Thyroid gland (tissue), 4 donors: ENCODE results near the gene PCP2.

Experiments used
- POLR2A ChIP-seq, 2 donors: fragments of 450-650 bp; IDR thresholded peaks; one replicate each; pipeline ENCODE4 v1.6.1; 2017; ENCODE audit warnings: antibody characterized with exemption in 2 of 2, mild to moderate bottlenecking in 2 of 2, moderate library complexity in 1 of 2
- TF ChIP-seq, protein P1 (sequence below), 6 experiments: fragments of 200-600 bp in 3 of 6; fragments of 450-650 bp in 3 of 6; sonication (generic) in 3 of 6; IDR thresholded peaks; one replicate each; pipeline ENCODE4 v1.5.1; 2016 to 2019; ENCODE audit warnings: antibody characterized with exemption in 6 of 6, mild to moderate bottlenecking in 2 of 6, inconsistent platforms in 1 of 6, moderate library complexity in 1 of 6

DNA sequence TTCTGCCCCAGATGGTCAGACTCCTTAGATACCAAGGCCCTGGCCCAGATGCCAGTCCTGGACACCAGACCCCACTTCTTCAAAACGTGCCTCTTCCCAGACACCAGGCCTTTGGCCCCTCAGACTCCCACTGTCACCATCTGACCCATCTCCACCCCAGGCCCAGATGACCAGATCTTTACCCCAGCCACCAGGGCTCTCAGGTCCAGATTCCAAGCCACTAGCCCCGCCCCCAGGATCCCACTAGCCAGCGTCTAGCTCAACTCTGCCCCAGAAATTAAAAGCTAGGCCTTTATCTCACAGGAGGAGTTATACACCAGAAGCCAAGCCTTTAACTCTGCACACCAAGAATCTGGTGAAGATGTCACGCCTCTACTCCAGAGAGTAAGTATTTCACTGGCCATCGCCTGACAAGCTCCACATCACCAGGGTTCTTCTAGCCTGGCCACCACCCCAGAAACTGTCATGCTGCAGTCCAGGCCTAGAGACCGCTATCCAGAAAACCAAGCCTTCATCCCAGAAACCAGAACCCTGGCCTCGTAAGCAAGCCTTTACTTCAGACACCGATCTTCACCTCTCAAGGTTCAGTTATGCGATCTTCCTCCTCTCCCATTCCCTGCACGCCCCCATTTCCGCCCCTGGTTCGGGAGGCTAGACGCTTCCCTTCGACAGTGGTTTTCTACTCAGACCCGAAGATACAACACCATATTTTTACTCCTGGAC lies 4.8 kb downstream of the PCP2 start:
- TF ChIP-seq, protein P1, sequence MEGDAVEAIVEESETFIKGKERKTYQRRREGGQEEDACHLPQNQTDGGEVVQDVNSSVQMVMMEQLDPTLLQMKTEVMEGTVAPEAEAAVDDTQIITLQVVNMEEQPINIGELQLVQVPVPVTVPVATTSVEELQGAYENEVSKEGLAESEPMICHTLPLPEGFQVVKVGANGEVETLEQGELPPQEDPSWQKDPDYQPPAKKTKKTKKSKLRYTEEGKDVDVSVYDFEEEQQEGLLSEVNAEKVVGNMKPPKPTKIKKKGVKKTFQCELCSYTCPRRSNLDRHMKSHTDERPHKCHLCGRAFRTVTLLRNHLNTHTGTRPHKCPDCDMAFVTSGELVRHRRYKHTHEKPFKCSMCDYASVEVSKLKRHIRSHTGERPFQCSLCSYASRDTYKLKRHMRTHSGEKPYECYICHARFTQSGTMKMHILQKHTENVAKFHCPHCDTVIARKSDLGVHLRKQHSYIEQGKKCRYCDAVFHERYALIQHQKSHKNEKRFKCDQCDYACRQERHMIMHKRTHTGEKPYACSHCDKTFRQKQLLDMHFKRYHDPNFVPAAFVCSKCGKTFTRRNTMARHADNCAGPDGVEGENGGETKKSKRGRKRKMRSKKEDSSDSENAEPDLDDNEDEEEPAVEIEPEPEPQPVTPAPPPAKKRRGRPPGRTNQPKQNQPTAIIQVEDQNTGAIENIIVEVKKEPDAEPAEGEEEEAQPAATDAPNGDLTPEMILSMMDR (IDR thresholded peaks at IDR 0.05): no peak
- TF ChIP-seq POLR2A (IDR thresholded peaks at IDR 0.05): no peak
